Ammon's horn (tissue), 1 donor: Measurements from ENCODE around the gene SAMHD1.

Source experiments
- DNase-seq: peaks from one replicate; pipeline ENCODE4 v3.0.0-alpha.2; 2016; ENCODE audit warnings: low spot score

SAMHD1 gene

DNA sequence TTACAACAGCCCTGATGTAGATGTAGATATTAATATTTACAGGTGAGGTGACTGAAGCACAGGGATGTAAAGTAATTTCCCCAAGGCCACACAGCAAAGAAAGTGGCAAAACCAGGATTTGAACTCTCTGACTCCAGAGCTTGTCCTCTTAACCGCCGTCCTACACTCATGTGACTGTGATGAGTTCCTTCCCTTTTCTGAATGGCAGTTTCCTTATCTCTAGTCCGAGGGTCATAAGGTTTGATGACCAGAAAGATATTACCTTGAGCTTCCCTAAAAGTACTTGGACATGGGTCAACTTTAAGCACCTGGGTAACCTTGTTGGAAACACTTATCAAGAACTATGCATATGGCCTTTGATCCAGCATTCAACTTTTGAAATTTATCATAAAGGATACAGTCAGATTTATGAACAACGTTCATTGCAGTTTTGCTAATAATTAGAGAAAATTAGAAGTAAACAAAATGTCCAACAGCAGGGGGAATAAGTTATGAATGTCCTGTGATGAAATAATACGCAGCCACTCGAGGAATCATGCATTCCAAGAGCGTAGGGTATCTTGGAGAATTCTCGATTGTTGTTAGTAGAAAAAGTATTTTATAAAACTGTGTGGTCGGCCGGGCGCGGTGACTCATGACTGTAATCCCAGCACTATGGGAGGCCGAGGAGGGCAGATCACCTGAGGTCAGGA is 77.9 kb downstream of the SAMHD1 start:
- no peak for DNase-seq

DNA sequence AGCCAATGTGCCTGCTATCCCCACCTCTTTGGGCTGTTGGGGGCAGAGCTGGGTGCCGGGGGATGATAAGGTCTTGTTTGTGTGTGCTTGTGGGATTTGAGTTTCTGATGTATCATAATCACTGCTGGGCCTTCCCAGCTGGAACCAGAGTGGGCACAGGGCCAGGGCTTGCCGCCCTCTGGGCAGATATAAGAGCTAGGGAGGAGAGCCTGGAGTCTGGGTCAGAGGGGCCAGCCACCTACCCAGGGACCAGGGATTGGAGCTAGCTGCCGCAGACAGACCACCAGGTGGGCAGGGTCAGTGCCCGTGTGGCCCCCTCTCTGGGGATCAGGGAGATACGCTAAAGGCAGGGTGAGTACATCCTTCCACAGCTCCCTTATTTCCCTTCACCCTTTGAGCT is 78.7 kb downstream of the SAMHD1 start:
- DNase-seq: no peak

DNA sequence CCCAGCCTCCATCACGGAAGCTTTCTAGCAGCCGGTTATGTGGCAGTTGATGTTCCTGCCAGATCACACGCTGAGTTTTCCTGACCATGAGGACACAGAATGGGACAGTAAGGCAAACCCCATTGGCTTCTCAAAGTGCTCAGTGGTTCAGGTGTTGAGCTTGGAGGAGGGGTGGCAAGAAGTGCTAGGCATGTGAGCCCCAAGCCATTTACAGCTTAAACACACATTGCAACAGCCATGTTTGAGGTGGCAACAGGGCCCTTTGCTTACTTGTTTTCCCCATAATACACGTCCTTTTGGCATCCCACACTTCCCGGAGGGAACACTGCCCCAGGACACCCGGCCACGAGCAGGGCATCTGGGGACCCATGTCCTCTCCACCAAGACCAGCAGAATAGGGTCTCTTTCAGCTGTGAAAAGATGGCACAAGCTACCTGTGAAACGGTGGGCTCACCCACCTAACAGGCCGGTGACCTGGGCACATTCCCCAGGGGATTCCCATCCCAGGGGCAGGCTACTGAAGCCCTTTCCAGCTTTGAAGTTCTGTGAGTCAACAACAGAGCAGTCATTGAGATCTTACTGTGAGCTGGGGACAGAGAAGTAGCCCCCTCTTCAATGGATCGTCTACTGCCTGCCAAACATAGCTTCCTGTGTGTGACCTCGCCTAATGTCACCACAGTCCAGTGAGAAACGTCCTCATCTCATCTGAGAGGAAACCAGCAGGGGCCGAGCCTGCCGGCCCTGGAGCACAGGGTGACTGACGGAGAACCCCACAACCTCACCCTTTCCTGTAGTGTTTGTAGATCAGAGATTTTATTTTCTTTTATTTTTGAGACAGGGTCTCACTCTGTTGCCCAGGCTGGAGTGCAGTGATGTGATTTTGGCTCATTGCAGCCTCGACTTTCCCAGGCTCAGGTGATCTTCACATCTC is 79.6 kb downstream of the SAMHD1 start:
- no peak for DNase-seq

DNA sequence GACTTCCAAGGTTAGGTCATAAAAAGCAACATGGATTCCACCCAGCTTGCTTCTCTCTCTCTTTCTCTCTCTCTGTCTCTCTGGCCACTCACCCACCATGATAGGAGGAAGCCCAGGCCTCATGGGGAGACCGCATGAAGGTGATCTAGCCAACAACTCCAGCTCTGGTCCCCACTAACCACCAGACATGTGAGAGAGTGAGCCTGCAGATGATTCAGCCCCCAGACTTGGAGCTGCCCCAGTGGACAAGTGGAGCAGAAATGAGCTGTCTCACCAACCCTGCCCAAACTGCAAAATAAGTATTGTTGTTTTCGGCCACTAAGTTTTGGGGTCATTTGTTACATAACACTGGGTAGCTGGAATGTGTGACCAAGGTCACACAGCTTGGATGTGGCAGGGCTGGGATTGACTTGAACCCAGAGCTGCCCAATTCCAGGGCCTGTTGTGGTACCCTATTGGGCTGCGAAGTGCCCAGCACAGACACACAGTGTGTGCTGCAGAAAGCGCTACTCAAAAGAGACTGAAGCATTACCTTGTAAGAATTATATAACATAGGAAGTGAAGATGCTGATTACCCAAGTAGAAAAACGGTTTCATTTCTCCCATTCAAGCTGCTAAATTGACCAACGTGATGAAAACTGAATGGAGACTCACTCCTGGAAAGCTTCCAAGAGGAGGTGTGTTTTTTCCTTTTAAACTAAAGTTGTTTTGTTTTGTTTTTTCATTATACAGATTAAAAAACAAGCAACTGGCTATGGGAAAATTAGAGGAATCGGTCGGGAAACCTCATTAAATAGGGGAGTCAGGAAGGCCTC is 84.6 kb downstream of the SAMHD1 start:
- DNase-seq: no peak

DNA sequence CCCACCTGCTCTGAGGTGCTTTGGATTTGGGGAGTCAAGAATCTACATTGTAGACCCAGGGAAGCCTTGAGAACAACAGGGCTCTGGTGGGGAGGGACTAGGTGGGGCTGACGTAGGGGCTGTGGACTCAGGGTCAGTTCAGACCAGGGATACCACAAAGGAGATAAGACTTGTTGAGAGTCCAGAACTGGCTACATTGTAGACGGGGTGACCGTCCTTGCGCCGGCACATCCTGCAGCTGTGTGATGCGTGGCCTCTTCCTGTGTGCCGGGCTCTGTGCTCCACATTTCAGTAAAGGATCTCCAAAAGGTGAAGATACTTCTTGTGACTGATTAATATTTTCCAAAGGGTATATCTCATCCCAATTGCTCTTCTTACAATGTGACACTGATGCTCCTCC is 85.3 kb downstream of the SAMHD1 start:
- DNase-seq: no peak

DNA sequence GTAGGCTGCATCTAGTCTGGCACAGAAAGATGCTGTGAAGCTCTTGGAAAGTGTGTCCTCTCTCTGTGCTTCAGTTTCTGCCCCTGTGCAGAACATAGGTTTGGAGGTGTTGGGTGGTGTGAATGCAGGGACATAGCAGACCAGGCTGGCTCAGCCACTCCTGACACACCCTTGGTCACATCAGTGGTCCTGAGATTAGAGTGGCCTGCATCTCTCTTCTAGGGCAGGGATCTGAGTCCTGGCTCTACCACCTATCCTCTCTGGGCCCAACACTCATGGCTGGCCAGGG is 85.7 kb downstream of the SAMHD1 start:
- DNase-seq: no peak

DNA sequence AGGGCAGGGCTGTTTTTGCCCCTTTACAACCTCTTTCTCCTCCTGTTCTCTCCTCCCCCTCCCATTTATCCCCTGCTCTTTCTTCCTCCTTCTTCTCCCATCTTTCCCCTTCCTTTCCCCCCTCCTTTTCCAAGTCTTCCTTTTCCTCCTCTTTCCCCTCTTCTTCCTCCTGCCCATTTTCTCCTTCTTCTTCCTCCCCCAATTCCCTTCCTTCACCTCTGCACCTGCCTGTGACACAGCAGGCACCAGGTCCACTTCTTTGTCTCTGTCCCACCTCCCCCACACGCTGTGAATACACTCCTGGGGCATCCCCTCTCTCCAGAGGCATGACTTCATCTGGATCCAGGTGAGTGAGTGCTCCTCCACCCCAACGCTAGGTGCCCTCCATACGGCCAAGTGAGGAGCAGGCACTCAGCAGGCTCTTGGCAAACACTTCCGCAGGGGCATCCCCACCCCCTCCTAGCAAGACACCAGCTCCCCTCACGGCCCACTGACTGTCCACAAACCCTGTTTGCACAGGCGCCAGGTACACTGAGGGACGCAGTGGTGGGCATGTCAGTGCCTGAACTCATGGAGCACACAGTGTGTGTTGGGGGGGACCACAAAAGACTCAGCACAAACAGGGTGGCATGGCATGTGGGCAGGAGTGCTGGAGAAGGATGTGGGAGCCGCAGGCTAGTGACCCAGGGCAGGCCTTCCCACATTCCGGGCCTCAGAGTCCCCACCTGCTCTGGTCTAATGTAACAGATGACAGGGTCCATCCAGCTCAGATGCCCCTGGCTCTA is 86.2 kb downstream of the SAMHD1 start:
- no peak for DNase-seq

DNA sequence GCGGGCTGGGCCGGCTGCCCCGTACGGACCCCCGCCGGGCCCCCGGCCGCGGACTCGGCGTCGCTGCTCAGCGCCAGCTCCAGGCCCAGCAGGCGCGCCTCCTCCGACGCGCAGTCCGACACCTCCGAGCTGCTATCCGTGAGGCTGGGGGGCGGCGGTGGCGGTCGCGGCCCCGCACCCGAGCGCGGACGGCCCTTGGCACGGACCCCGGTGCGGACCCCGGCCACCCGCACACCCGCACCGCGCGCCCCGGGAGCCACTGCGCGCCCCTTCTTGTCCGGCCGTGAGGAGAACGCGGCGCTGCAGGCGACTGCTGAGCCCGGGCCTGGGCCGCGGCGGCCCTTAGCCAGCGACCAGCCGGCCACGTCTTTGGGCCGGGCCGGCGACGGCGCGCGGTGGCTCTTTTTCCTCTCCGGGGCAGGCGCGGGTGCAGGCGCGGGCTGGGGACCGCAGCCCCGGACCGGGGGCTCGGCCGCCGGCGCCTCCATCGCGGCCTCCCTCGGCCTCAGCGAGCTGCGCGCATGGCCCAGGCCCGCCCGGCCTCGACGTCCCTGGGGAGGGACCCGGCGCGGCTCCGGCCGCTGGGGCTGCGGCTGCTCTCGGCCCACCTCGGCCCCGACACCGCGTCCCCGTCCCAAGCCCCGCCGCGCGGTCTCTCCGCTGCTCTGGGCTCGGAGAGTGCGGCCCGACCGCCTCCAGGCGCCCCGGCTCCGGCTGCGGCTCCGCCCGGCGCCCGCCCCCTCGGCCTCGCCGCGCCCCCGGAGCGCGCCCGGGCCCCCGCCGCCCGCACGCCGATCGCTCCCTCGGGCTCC is 88.4 kb downstream of the SAMHD1 start:
- DNase-seq: no peak

DNA sequence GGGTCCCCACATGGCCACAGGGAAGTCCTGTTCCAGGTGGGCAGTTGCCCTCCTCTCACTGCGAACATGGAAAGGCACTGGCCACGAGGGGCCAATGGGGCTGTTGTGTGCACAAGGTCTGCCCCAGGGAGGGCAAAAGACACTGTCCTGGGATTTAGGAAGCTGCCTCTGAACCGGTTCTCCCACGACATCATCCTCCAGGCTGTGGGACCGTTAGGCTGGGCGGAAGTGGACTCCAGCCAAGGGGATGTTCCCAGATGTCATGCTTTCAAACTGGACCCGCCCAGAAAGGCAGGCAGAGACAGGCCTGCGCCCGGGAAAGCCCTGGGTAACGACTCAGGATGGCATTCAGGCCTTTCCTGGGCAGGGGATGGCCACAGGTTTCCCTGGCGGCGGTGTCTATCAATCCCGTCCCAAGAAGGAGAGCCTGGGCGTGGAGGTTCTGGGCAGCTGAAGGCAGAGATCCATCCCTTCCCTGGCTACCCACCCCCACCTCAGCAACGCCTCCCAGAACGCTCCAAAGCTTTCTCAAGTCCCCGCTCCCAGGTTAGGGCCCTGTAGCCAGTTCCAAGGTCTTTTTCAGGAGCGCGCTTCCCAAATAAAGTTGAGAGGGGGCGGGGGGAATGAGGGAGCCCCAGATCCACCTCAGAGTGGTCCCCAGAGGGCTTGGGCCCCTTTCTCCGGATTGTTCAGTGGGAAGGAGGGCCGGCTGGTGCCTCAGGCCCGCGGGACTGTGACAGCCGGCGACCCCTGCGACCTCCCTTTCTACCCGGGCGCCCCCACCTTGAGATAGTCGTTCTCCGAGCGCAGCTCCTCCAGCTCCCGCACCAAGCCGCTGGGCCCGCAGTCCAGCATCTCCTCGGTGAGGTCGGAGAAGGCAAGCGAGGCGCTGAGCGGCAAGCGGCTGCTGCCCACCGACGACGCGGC is 89.4 kb downstream of the SAMHD1 start:
- peak; percentile 90 for DNase-seq

DNA sequence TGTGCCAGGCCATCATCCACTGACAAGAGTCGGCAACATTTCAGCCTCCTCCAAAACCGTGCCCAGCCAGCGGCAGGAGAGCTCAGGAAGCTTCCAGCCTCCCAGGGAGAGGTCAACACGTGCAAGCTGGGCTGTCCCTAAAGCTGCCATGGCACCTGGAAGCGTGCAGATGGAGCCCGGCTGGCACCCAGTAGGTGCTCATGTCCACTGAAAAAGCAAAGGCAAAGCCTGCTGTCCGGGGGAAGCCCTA is 90.0 kb downstream of the SAMHD1 start:
- DNase-seq: no peak

DNA sequence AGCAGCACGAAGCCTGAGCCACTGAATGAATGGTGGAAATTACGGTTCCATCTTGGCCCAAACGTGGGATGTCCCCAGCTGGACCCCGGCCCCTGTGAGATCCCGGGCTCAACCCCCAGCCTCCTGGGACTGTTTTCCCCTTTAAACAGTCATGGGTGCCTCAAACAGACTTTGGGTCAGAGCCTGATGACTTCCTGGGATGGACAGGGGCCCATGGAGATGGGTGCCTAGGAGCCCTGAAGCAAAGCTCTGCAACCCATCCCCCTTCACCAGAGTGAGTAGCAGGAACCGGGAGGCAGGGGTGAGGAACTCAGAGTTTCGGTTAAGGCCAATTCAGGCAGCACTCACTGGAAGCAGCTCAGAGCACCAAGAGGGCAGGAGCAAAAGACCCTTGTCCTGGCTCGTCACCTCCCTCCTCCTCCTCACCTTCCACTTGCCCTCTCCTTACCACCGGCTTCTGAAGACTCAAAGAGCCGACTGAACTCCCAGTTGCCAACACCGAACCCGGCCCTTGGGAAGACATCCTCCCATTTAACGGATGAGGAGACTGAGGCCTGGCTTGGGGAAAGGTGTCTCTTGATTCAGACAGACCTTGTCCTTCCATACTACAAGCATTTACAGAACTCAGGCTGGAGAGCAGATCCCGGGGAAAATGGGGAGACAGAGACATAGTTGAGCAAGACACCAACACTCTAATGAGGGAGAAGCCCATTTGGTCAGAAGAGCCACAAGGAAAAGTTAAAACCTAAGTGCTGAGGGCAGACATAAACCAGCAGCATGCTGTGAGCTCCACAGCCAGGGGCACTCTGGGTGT is 90.5 kb downstream of the SAMHD1 start:
- DNase-seq: no peak

DNA sequence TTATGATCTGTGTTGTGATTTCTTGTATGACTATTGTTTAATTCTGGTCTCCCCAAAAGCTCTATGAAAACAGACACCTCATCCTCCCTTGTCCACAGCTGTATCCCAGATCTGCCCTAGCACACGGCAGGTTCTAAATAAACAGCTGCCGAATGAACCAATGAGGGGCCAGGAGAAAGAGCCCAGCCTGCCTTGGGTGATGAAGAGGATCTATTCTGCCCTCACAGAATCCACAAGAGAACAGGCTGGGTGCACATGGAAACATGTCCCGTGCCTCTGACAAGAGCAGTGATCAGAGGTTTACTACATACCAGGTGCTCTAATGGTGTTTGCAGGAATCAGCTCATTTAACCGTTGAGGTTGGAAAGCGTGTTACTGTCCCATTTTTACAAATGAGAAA is 91.2 kb downstream of the SAMHD1 start:
- DNase-seq: no peak

DNA sequence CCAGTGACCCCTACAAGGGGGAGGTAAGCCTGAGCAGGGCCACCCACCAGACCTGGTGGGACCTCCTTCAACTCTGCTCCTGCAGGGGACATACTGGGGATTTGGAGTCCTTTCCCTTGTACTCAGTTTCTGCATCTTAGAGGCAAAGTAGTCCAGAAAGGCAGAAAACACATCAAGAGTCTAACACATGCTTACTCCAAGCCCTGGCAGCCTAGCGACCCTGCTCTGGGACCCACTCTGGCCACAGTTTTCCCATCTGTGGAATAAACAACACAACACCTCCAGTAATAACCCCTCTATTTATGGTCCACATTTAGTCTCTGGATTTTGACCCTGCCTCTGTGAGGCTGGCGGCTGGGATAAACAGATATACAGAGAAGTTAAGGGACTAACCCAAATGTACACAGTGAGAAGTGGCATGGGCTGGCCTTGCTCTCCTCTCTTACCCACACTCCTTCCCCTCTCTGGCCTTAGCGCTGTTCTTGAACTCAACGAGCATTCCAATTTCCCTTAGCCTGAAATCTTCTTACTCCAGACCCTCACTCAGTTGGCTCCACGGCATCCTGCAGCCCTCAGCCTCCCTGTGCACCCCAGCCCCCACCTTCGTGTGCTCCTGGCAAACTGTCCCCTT is 91.7 kb downstream of the SAMHD1 start:
- no peak for DNase-seq

DNA sequence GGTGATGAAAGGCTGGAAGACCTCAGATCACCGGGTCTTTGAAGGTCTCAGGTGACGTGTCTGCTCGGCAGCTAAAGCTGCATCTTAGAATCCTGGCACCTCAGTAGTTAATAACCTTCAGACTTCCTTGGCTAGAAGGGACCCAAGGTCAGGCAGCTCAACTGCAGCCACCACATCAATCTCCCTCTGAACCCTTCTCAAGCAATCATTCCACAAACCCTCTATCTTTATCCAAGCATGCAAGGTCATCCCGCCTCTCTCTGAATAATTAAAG is 92.3 kb downstream of the SAMHD1 start:
- no peak for DNase-seq

DNA sequence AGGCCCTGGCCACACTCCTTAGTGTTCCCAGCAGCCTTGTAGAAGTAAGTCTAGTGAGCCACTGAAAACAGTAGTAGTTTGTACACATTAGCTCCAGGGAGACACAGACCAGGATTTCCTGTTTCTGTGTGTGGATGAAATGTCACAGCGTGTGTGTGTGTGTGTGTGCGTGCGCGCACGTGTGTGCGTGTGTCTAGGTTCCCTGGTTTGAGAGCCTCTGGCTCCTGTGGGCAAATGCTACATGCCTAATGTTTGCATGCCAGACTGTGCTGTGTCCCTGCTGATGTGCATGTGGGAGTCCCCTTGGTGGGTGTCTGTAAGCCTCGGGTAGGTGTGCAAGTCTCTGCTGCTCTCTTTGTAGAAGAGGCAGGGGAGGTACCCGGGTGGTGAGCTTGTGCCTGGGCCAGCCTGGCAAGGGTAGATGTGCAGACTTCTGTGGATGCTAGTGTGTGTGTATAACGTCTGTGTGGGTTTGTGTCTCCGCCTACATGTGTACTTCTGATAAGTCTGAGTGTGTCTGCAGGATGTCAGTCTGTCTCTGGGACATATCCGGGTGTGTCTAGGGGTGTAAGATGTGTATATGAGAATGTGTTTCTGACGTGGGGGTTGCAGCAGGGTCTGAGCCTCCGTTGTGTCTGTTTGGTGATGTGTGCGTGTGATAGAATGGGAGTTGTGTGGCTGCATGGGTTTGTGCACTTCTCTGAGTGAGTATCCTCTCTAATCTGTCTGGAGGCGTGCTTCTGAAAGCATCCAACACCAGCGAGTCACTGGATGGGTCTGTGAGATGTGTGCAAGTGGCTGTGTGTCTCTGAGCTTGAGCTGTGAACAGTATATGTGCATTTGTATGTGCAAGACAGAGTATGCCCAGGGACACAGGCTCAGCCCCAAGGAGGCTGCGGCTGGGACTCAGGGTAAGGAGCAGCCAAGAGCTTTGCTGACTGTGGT is 94.5 kb downstream of the SAMHD1 start:
- DNase-seq: no peak

DNA sequence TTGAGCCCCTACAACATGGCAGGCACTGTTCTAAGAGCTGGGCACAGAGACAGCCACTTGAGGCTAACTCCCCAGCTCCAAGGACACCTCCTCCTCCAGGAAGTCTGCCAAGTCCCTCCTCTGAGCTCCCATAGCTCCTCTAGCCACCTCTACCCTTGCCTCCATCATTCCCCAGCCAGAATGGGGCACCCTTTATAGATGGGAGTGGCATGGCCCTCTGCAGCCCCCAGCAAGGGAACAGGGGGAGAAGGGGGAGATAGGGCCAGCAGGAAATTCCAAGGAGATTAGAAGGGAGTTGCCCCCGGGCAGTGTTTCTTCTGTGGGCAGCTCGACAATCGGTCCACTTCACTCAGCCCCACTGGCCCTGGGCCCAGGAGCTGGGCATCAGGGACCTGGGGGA is 95.3 kb downstream of the SAMHD1 start:
- DNase-seq: no peak

DNA sequence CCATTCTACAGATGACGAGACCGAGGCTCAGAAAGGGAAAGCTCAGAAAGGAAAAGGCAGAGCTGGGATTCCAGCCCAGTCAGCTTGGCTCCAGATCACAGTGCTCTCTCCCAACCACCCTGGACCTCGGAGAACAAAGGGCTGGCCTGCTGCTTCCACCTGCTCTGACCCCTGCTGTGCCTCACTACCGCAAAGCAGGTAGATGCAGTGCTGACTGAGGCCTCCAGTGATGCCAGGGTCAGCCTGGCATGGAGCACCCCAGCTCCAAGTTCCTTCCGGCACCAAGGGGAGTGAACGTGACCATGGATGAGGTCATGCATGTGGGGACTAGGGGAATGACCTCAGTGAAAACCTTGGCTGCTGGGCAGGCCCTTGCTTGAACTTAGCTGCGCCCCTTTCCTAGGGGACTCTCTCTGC is 96.3 kb downstream of the SAMHD1 start:
- peak; percentile 12 for DNase-seq
